ENCODE measurements around the gene ZCRB1.

ZCRB1 gene

DNA sequence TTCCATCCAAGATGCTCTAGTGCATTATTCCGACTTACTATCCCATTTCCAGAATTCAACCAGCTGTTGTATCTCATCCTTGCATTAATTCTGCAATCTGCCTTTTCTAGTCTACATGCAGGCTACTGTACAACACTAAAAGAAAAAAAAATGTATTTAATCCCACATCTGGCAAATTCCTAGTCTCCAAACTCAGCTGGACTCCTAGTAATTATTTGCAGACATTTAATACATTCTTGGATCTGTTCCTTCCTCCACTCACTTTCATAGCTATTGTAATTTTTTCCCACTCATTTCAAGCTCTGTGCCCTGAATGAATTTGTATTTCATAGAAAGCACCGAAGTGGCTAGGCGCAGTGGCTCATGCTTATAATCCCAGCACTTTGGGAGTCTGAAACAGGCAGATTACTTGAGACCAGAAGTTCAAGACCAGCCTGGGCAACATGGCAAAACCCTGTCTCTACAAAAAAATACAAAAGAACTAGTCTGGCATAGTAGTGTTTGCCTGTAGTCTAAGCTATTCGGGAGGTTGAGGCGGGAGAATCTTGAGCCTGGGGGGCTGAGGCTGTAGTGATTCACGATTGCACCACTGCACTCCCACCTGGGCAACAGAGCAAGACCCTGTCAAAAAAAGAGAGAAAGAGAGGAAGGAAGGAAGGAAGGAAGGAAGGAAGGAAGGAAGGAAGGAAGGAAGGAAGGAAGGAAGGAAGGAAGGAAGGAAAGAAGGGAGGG is 48.3 kb downstream of the ZCRB1 start:
- DNase-seq (ENCODE audit: low spot score), result no peak

DNA sequence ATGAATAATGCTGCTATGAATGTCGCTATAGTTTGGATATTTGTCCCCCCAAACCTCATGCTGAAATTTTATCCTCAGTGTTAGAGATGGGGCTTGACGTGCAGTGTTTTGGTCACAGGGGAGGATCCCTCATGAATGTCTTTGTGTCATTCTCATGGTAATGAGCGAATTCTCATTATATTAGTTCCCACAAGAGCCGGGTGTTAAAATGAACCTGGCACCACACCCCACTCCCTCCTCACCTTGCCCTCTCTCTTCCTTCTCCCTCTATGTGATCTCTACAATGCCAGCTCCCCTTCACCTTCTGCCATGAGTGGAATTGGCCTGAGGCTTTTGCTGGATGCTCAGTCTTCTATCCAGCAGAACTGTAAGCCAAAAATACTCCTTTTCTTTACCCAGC is 50.4 kb downstream of the ZCRB1 start:
- no peak for DNase-seq (ENCODE audit: low spot score)

DNA sequence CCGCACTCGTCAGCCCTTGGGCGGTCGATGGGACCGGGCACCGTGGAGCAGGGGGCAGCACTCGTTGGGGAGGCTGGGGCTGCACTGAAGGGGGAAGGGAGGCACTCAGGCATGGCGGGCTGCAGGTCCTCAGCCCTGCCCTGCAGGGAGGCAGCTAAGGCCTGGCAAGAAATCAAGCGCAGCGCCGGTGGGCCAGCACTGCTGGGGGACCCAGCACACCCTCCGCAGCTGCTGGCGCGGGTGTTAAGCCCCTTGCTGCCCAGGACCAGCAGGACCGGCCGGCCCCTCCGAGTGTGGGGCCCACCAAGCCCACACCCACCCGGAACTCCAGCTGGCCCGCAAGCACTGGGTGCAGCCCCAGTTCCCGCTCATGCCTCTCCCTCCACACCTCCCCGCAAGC is 52.2 kb downstream of the ZCRB1 start:
- no peak for DNase-seq (ENCODE audit: low spot score)

DNA sequence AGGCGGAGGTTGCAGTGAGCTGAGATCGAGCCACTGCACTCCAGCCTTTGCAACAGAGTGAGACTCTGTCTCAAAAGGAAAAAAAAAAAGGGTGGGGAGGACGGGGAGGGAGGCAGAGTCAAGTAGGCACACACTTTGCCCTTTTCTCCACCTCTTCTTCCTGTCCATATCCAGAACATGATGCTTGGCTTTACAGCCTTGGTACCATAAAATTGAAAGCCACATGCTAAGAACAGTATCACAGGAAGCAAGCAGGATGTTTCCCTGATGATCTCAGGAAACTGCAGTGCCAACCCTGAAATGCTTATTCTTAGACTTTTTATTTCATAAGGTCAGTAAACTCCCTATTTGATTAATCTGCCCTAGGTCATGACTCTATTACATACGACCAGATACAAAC is 55.3 kb downstream of the ZCRB1 start:
- DNase-seq (ENCODE audit: low spot score), result no peak

DNA sequence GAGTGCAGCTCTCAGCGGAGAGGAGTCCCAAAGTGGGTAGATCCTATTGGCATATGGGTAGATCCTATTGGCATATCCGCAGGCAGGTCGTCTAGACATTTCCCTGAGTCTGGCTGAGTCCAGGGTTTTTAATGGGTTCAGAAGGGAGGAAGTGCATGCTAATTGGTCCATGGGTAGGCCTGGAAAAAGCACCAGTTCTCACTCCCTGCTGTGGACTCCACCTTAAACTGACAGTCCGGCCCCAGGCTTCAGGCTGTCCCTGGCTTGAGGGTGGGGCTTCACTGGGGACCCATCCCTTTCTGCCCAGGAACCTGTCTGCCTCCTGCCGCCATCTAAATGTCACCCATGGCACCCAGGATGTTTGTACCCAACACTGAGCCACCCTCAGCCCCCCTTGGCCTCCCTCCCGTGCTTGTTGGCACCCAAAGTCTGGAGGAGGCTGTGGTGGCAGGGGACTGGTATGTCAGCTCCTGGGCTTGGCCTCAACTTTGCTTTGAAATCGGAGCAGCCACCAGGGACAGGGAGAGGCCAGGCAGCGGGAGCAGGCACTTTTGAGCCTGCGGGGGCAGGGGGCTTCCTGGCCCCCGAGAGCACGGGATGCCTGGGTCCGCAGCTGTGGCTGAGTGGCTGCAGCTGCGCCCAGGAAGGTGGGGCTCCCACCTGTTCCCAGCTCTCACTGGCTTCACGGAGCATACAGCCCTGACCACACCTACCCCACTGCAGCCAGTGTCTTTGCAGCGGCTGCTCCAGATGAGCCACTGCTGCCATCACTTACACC is 58.3 kb downstream of the ZCRB1 start:
- no peak for DNase-seq (ENCODE audit: low spot score)

DNA sequence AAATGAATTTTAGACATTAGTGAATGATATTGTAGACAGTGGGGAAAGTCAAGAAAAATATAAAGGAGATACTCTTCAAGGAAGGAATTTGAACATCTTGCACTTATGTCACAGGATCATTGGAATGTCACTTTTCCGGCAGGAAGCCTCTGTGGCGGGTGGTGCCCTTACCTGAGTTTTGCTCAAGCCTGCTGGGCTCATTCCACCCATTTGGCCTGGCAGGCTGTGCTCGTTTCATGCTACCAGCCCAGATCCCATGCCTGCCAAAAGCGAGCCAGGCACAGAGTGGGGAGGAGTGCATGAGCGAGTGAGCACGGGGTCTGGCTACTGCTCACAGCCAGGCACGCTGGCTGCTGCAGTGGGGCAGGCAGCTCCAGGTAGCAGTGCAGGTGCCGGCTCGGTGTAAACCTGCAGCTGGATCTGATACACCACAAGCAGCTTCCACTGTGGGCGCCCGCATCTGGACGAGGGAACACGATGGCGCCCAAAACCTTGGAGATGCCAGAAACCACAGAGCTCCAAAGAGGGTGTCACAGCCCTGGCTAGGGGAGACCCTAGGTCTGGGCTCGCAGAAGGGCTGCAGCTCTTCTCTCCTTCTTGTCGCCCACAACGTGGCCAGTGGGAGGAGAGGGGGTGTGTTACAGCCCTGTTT is 59.2 kb downstream of the ZCRB1 start:
- DNase-seq (ENCODE audit: low spot score), result no peak

DNA sequence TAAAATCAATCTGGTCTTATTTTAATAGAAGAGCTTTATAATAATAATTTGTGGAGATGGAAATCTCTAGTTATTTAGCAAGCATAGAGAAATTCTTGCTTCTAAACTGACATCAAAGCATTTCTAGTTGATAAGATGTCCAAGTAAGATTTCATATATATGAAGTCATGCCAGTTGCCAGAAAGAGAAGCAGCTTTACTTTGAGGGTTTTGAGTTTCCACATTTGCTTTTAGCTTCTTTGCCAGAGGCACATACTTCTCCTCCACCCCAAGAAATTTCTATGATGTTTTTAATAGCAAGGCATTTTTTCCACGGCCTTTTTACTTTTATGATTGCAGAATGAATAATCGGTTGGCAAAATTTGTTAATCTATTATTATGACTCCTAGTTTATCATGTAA is 63.6 kb downstream of the ZCRB1 start:
- no peak for DNase-seq (ENCODE audit: low spot score)

All from D341Med (cell line).